NCI-H345 treated with DMSO at 0.1 percent for 48 hours (cell line): ENCODE results near the gene KCNJ4.
A peak's percentile ranks its signal among the peaks of the same experiment; 100 is the strongest.
"Not testable (repeated sequence)": the region's sequence is repeated elsewhere in the genome, so short reads cannot be mapped to it uniquely, and the experiment has no call there.

Experiments
- DNase-seq: peaks from one replicate; lab custom pipeline; 2025; ENCODE audit not compliant: unreplicated experiment; lab: John Stamatoyannopoulos, UW

KCNJ4 gene

GRCh38 chr22:38471237-38471636 lies 16.2 kb upstream of the KCNJ4 start:
- DNase-seq: no peak

- DNase-seq: not testable (repeated sequence)
Measured at GRCh38 chr22:38470179-38470578, 15.2 kb upstream of the KCNJ4 start.

- no peak for DNase-seq
Measured at GRCh38 chr22:38469306-38469781, 14.3 kb upstream of the KCNJ4 start.

GRCh38 chr22:38468443-38469305 lies 13.7 kb upstream of the KCNJ4 start:
- no peak for DNase-seq

- no peak for DNase-seq
Measured at GRCh38 chr22:38467904-38468442, 13.0 kb upstream of the KCNJ4 start, which contains the start of gene KDELR3. KDELR3 (plus strand) TSS chr22:38468096; CDS start chr22:38468234, 138 bp downstream.

- no peak for DNase-seq
Measured at GRCh38 chr22:38467438-38467903, 12.5 kb upstream of the KCNJ4 start.

GRCh38 chr22:38465673-38466490 lies 10.9 kb upstream of the KCNJ4 start:
- no peak for DNase-seq

- no peak for DNase-seq
Measured at GRCh38 chr22:38464992-38465672, 10.1 kb upstream of the KCNJ4 start.

GRCh38 chr22:38462960-38463784 lies 8.2 kb upstream of the KCNJ4 start:
- no peak for DNase-seq

- DNase-seq: peak; percentile 62
Measured at GRCh38 chr22:38461414-38462081, 6.5 kb upstream of the KCNJ4 start.

- DNase-seq: no peak
Measured at GRCh38 chr22:38461057-38461413, 6.0 kb upstream of the KCNJ4 start.

- DNase-seq: no peak
Measured at GRCh38 chr22:38460426-38460840, 5.4 kb upstream of the KCNJ4 start.

GRCh38 chr22:38456841-38457699 lies 2.1 kb upstream of the KCNJ4 start:
- no peak for DNase-seq

- DNase-seq: no peak
Measured at GRCh38 chr22:38456272-38456835, 1.4 kb upstream of the KCNJ4 start.

GRCh38 chr22:38455530-38456271 lies 702 bp upstream of the KCNJ4 start:
- DNase-seq: no peak

GRCh38 chr22:38454353-38455075 lies 485 bp downstream of the KCNJ4 start:
- DNase-seq: no peak

GRCh38 chr22:38453996-38454352 lies 1.0 kb downstream of the KCNJ4 start:
- DNase-seq: no peak
